Measurements from ENCODE around the gene NXNL1. TPM values are rescaled to one million over a fixed set of nuclear protein-coding genes. Genes with fewer than 3 reads are reported as not detected.
A peak's percentile ranks its signal among the peaks of the same experiment; 100 is the strongest.

Gene NXNL1
- total and polyA plus RNA-seq, 5 experiments from 2014 or later: not detected

GRCh38 chr19:17448131-17448967, 12.4 kb downstream of the NXNL1 start, which contains the start of gene TMEM221:
Gene TMEM221, minus strand, starts transcription at chr19:17448668. Its CDS starts 206 bp downstream, at chr19:17448462.
- ATAC-seq (peak; percentile 88 to 91), DNase-seq (peak; percentile 34 to 78 (median 48))
- H3K9me3 Mint-ChIP-seq: no peaks in the 10 kb centered on the region
- peaks cover 0 to 20% (median 8%) of the 10 kb centered on the region in 4 donors for H3K4me1 Mint-ChIP-seq
- no peaks in the 10 kb centered on the region for H3K36me3 Mint-ChIP-seq
- H3K27me3 Mint-ChIP-seq: peaks cover 5 to 21% (median 8%) of the 10 kb centered on the region in 5 donors
- POLR2A ChIA-PET: interaction anchor here (0.7 to 0.9 kb wide), 3 partner anchors 19 to 683 kb away, joined by 3 to 4 read pairs (median 3); no protein-coding TSS in a partner anchor
- H3K27ac Mint-ChIP-seq: peak within 1 kb of the TSS in 1 of 10 donors; percentile 32
- peak within 1 kb of the TSS in 9 of 10 donors; percentile 40 to 77 (median 59) for H3K4me3 Mint-ChIP-seq

GRCh38 chr19:17447704-17448130, 13.0 kb downstream of the NXNL1 start:
- no peak for DNase-seq
- no peak for ATAC-seq
- no peaks in the 10 kb centered on the region for H3K9me3 Mint-ChIP-seq
- peak overlapping the region in 9 of 10 donors; percentile 40 to 70 (median 56) for H3K4me3 Mint-ChIP-seq
- no peaks in the 10 kb centered on the region for H3K36me3 Mint-ChIP-seq
- H3K27ac Mint-ChIP-seq: peak overlapping the region in 1 of 10 donors; percentile 32
- peaks cover 4 to 19% (median 8%) of the 10 kb centered on the region in 5 donors for H3K27me3 Mint-ChIP-seq
- POLR2A ChIA-PET: no interaction called here
- peaks cover 0 to 18% (median 8%) of the 10 kb centered on the region in 4 donors for H3K4me1 Mint-ChIP-seq

- no peak overlapping the region for H3K27ac Mint-ChIP-seq
Measured at GRCh38 chr19:17445526-17446165, 15.1 kb downstream of the NXNL1 start.

GRCh38 chr19:17441241-17442021, 19.3 kb downstream of the NXNL1 start:
- H3K9me3 Mint-ChIP-seq: no peaks in the 10 kb centered on the region
- no peak overlapping the region for H3K4me3 Mint-ChIP-seq
- no peaks in the 10 kb centered on the region for H3K36me3 Mint-ChIP-seq
- ATAC-seq: peak; percentile 72 to 75
- POLR2A ChIA-PET: interaction anchor here (0.6 kb wide), 1 partner anchor 13 kb away, joined by 3 read pairs; no protein-coding TSS in a partner anchor
- H3K4me1 Mint-ChIP-seq: peaks cover 0 to 4% (median 0%) of the 10 kb centered on the region in 4 donors
- peak overlapping the region in 1 of 10 donors; percentile 55 for H3K27ac Mint-ChIP-seq
- H3K27me3 Mint-ChIP-seq: no peaks in the 10 kb centered on the region
- peak in 7 of 10 donors; percentile 17 to 58 (median 41) for DNase-seq

More at GRCh38 chr19:17445526-17446165, 15.1 kb downstream of the NXNL1 start:
- no peak for ATAC-seq
- no peak overlapping the region for H3K4me3 Mint-ChIP-seq
- POLR2A ChIA-PET: no interaction called here
- H3K4me1 Mint-ChIP-seq: peaks cover 0 to 15% (median 9%) of the 10 kb centered on the region in 4 donors
- H3K9me3 Mint-ChIP-seq: no peaks in the 10 kb centered on the region
- peaks cover 4 to 11% (median 8%) of the 10 kb centered on the region in 5 donors for H3K27me3 Mint-ChIP-seq
- no peak for DNase-seq
- H3K36me3 Mint-ChIP-seq: no peaks in the 10 kb centered on the region

GRCh38 chr19:17436874-17437267, 23.9 kb downstream of the NXNL1 start:
- Mint-ChIP-seq H3K4me1 (peaks cover 0 to 4% (median 0%) of the 10 kb centered on the region in 4 donors), H3K9me3 (no peaks in the 10 kb centered on the region), H3K36me3 (peaks cover 0 to 2% (median 2%) of the 10 kb centered on the region in 3 donors), H3K4me3 (no peak overlapping the region), H3K27me3 (no peaks in the 10 kb centered on the region), H3K27ac (no peak overlapping the region)
- POLR2A ChIA-PET: interaction anchor here (0.6 kb wide), 1 partner anchor 308 kb away, joined by 5 read pairs; no protein-coding TSS in a partner anchor
- ATAC-seq (no peak), DNase-seq (no peak)

GRCh38 chr19:17436094-17436873, 24.4 kb downstream of the NXNL1 start:
- no peak overlapping the region for H3K27ac Mint-ChIP-seq
- no peak for ATAC-seq
- H3K4me3 Mint-ChIP-seq: no peak overlapping the region
- POLR2A ChIA-PET: interaction anchor here (0.6 kb wide), 1 partner anchor 13 kb away, joined by 3 read pairs; no protein-coding TSS in a partner anchor
- no peaks in the 10 kb centered on the region for H3K27me3 Mint-ChIP-seq
- peaks cover 0 to 2% (median 2%) of the 10 kb centered on the region in 3 donors for H3K36me3 Mint-ChIP-seq
- no peaks in the 10 kb centered on the region for H3K4me1 Mint-ChIP-seq
- no peaks in the 10 kb centered on the region for H3K9me3 Mint-ChIP-seq
- DNase-seq: no peak

GRCh38 chr19:17435218-17435617, 25.5 kb downstream of the NXNL1 start:
- Mint-ChIP-seq H3K27ac (no peak overlapping the region), H3K4me1 (no peaks in the 10 kb centered on the region), H3K9me3 (no peaks in the 10 kb centered on the region), H3K4me3 (no peak overlapping the region), H3K27me3 (no peaks in the 10 kb centered on the region), H3K36me3 (peaks cover 0 to 2% (median 2%) of the 10 kb centered on the region in 3 donors)
- ATAC-seq (no peak), DNase-seq (no peak)
- POLR2A ChIA-PET: no interaction called here

- Mint-ChIP-seq H3K36me3 (peaks cover 0 to 2% (median 2%) of the 10 kb centered on the region in 3 donors), H3K27ac (no peak overlapping the region), H3K9me3 (no peaks in the 10 kb centered on the region), H3K4me3 (no peak overlapping the region), H3K4me1 (no peaks in the 10 kb centered on the region), H3K27me3 (no peaks in the 10 kb centered on the region)
- ATAC-seq: no peak
- POLR2A ChIA-PET: no interaction called here
- no peak for DNase-seq
Measured at GRCh38 chr19:17431417-17431816, 29.3 kb downstream of the NXNL1 start.

- POLR2A ChIA-PET: interaction anchor here (1.8 kb wide), 1 partner anchor 10 kb away, joined by 5 read pairs; the partner anchor contains the start of gene MVB12A
Measured at GRCh38 chr19:17429641-17430113, 31.0 kb downstream of the NXNL1 start.

GRCh38 chr19:17424743-17425365, 35.9 kb downstream of the NXNL1 start:
- ATAC-seq (no peak), DNase-seq (peak in 3 of 10 donors; percentile 11 to 38 (median 14))
- H3K36me3 Mint-ChIP-seq: peaks cover 0 to 6% (median 2%) of the 10 kb centered on the region in 3 donors
- POLR2A ChIA-PET: no interaction called here
- H3K27me3 Mint-ChIP-seq: no peaks in the 10 kb centered on the region
- peaks cover 7 to 27% (median 16%) of the 10 kb centered on the region in 4 donors for H3K4me1 Mint-ChIP-seq
- no peaks in the 10 kb centered on the region for H3K9me3 Mint-ChIP-seq
- H3K27ac Mint-ChIP-seq: peak overlapping the region in 4 of 10 donors; percentile 7 to 59 (median 42)
- no peak overlapping the region for H3K4me3 Mint-ChIP-seq

More at GRCh38 chr19:17429641-17430113, 31.0 kb downstream of the NXNL1 start:
- Mint-ChIP-seq H3K36me3 (peaks cover 0 to 2% (median 0%) of the 10 kb centered on the region in 3 donors), H3K4me1 (peaks cover 0 to 5% (median 2%) of the 10 kb centered on the region in 4 donors), H3K27ac (peak overlapping the region in 1 of 10 donors; percentile 63), H3K4me3 (no peak overlapping the region), H3K9me3 (no peaks in the 10 kb centered on the region), H3K27me3 (no peaks in the 10 kb centered on the region)
- ATAC-seq (no peak), DNase-seq (no peak)

Measured in naive thymus-derived CD8-positive, alpha-beta T cell (primary cell).